ENCODE data around the gene PREB.

GRCh38 chr2:27147935-27148334, 13.5 kb upstream of the PREB start:
- TF ChIP-seq CTCF (IDR thresholded peaks at IDR 0.05; ENCODE audit: extremely low read depth in 1 of 2, insufficient read depth in 1 of 2, low read depth in 1 of 2, low read length in 2 of 2): no peak
- TF ChIP-seq POLR2AphosphoS5 (IDR thresholded peaks at IDR 0.05; ENCODE audit: insufficient read depth, low read depth, low read length): no peak
- no peak for TF ChIP-seq EZH2 (IDR thresholded peaks at IDR 0.05; ENCODE audit: borderline replicate concordance, low read depth, low read length, severe bottlenecking)
